Measurements from ENCODE around the gene ITGA1.

GRCh38 chr5:52996979-52997378, 209.3 kb downstream of the ITGA1 start:
- TF ChIP-seq, protein P1, sequence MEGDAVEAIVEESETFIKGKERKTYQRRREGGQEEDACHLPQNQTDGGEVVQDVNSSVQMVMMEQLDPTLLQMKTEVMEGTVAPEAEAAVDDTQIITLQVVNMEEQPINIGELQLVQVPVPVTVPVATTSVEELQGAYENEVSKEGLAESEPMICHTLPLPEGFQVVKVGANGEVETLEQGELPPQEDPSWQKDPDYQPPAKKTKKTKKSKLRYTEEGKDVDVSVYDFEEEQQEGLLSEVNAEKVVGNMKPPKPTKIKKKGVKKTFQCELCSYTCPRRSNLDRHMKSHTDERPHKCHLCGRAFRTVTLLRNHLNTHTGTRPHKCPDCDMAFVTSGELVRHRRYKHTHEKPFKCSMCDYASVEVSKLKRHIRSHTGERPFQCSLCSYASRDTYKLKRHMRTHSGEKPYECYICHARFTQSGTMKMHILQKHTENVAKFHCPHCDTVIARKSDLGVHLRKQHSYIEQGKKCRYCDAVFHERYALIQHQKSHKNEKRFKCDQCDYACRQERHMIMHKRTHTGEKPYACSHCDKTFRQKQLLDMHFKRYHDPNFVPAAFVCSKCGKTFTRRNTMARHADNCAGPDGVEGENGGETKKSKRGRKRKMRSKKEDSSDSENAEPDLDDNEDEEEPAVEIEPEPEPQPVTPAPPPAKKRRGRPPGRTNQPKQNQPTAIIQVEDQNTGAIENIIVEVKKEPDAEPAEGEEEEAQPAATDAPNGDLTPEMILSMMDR (IDR thresholded peaks at IDR 0.05), result no peak
- TF ChIP-seq POLR2A (IDR thresholded peaks at IDR 0.05), result no peak
